ENCODE measurements around the gene TRIM27. TPM values are rescaled to one million over a fixed set of nuclear protein-coding genes. Genes with fewer than 3 reads are reported as not detected.

The TRIM27 gene
- total RNA-seq, 2 donors from 2014 or later = 81.8 to 82.7 TPM

- Histone ChIP-seq H3K27me3 (ENCODE audit: control insufficient read depth, insufficient read depth, low read length, poor library complexity, severe bottlenecking) (no peaks in the 10 kb centered on the region), H3K9ac (ENCODE audit: extremely low read depth, low read length, poor library complexity, severe bottlenecking) (peak overlapping the region; percentile 62), H3K36me3 (ENCODE audit: control insufficient read depth, insufficient read depth, low read length) (no peaks in the 10 kb centered on the region), H3K9me3 (ENCODE audit: control insufficient read depth, low read length) (peaks cover 9% of the 10 kb centered on the region), H3K4me3 (ENCODE audit: low read length) (peak overlapping the region; percentile 98), H3K4me1 (ENCODE audit: control insufficient read depth, insufficient read depth, low read length) (no peaks in the 10 kb centered on the region), H3K27ac (ENCODE audit: low read depth, low read length) (peak overlapping the region; percentile 62)
- H3K27me3 Mint-ChIP-seq (ENCODE audit: insufficient read depth) = peaks cover 15% of the 10 kb centered on the region
- H3K4me1 Mint-ChIP-seq = peaks cover 8% of the 10 kb centered on the region
- no peaks in the 10 kb centered on the region for H3K36me3 Mint-ChIP-seq (ENCODE audit: low read depth)
- peak overlapping the region; percentile 77 for H3K27ac Mint-ChIP-seq
- WGBS, 2 experiments (ENCODE audit: insufficient coverage in 1 of 2, insufficient read length in 1 of 2) = 1% methylated on average over 36 to 47 of the region's 47 CpGs
- H3K9me3 Mint-ChIP-seq = peaks cover 8% of the 10 kb centered on the region
- TF ChIP-seq CTCF (conservative IDR thresholded peaks at IDR 0.05) = peak; percentile 34
- DNase-seq = peak; percentile 90
- H3K4me3 Mint-ChIP-seq = peak overlapping the region; percentile 82
These were observed 60.0 kb downstream of the TRIM27 start for GRCh38 chr6:28863604-28864325.

GRCh38 chr6:28862077-28862476 is 61.7 kb downstream of the TRIM27 start:
- no peak for TF ChIP-seq CTCF (conservative IDR thresholded peaks at IDR 0.05)
- Histone ChIP-seq H3K27ac (ENCODE audit: low read depth, low read length) (no peak overlapping the region), H3K9me3 (ENCODE audit: control insufficient read depth, low read length) (peaks cover 9% of the 10 kb centered on the region), H3K4me3 (ENCODE audit: low read length) (no peak overlapping the region), H3K9ac (ENCODE audit: extremely low read depth, low read length, poor library complexity, severe bottlenecking) (no peak overlapping the region), H3K36me3 (ENCODE audit: control insufficient read depth, insufficient read depth, low read length) (no peaks in the 10 kb centered on the region), H3K4me1 (ENCODE audit: control insufficient read depth, insufficient read depth, low read length) (no peaks in the 10 kb centered on the region), H3K27me3 (ENCODE audit: control insufficient read depth, insufficient read depth, low read length, poor library complexity, severe bottlenecking) (no peaks in the 10 kb centered on the region)
- H3K27ac Mint-ChIP-seq = no peak overlapping the region
- H3K4me3 Mint-ChIP-seq = no peak overlapping the region
- DNase-seq = no peak
- peaks cover 8% of the 10 kb centered on the region for H3K9me3 Mint-ChIP-seq
- 92 to 93% methylated on average over 9 to 10 of the region's 10 CpGs for whole genome bisulfite sequencing, 2 experiments (ENCODE audit: insufficient coverage in 1 of 2, insufficient read length in 1 of 2)
- H3K27me3 Mint-ChIP-seq (ENCODE audit: insufficient read depth) = peaks cover 15% of the 10 kb centered on the region
- H3K4me1 Mint-ChIP-seq = peaks cover 7% of the 10 kb centered on the region
- no peaks in the 10 kb centered on the region for H3K36me3 Mint-ChIP-seq (ENCODE audit: low read depth)

GRCh38 chr6:28861339-28861738 is 62.4 kb downstream of the TRIM27 start:
- Mint-ChIP-seq H3K27me3 (ENCODE audit: insufficient read depth) (peaks cover 16% of the 10 kb centered on the region), H3K36me3 (ENCODE audit: low read depth) (no peaks in the 10 kb centered on the region), H3K9me3 (peaks cover 9% of the 10 kb centered on the region), H3K4me1 (peaks cover 4% of the 10 kb centered on the region), H3K4me3 (no peak overlapping the region), H3K27ac (no peak overlapping the region)
- Histone ChIP-seq H3K27me3 (ENCODE audit: control insufficient read depth, insufficient read depth, low read length, poor library complexity, severe bottlenecking) (no peaks in the 10 kb centered on the region), H3K4me1 (ENCODE audit: control insufficient read depth, insufficient read depth, low read length) (no peaks in the 10 kb centered on the region), H3K9me3 (ENCODE audit: control insufficient read depth, low read length) (peaks cover 9% of the 10 kb centered on the region), H3K9ac (ENCODE audit: extremely low read depth, low read length, poor library complexity, severe bottlenecking) (no peak overlapping the region), H3K4me3 (ENCODE audit: low read length) (no peak overlapping the region), H3K27ac (ENCODE audit: low read depth, low read length) (no peak overlapping the region), H3K36me3 (ENCODE audit: control insufficient read depth, insufficient read depth, low read length) (no peaks in the 10 kb centered on the region)
- TF ChIP-seq CTCF (conservative IDR thresholded peaks at IDR 0.05) = no peak
- 96% methylated on average over 14 to 22 of the region's 22 CpGs for WGBS, 2 experiments (ENCODE audit: insufficient coverage in 1 of 2, insufficient read length in 1 of 2)
- DNase-seq = no peak
